K562 (cell line): ENCODE data around the gene COX6B1. TPM values are rescaled to one million over a fixed set of nuclear protein-coding genes. Genes with fewer than 3 reads are reported as not detected.

ENCODE experiments used
- ATF2 ChIP-seq: sonication (generic); formaldehyde crosslinking; IDR thresholded peaks from 2 replicates; pipeline ENCODE4 v1.8.1; 2022; ENCODE audit warnings: missing genetic modification reagents
- BHLHE40 ChIP-seq: IDR thresholded peaks from 2 replicates; pipeline ENCODE4 v1.6.1; 2011; ENCODE audit warnings: low read length, improper control_type of control experiment
- CCNT2 ChIP-seq: IDR thresholded peaks from 2 replicates; pipeline ENCODE4 v1.6.1; 2011; ENCODE audit warnings: borderline replicate concordance, low read depth, mild to moderate bottlenecking, moderate library complexity, mixed read lengths, low read length; ENCODE audit not compliant: insufficient read length; ENCODE audit errors: extremely low read depth
- CREB3 ChIP-seq: fragments of 450-650 bp; conservative IDR thresholded peaks from 2 replicates; pipeline ENCODE4 v1.6.1; 2016; ENCODE audit warnings: missing genetic modification characterization, low read depth, mild to moderate bottlenecking, missing compliant biosample characterization, moderate library complexity
- KAT2B ChIP-seq: IDR thresholded peaks from one replicate; pipeline ENCODE4 v1.6.1; 2012; ENCODE audit warnings: low read depth, mild to moderate bottlenecking, control low read depth, inconsistent platforms, low read length, moderate library complexity
- KLF16 ChIP-seq: IDR thresholded peaks from 2 replicates; pipeline ENCODE4 v1.6.1; 2016; ENCODE audit warnings: antibody characterized with exemption
- MTF1 ChIP-seq: fragments of 250-450 bp; sonication (Bioruptor Pico); IDR thresholded peaks from 2 replicates; pipeline ENCODE4 v1.9.0; 2021; ENCODE audit warnings: moderate library complexity, mild to moderate bottlenecking, inconsistent platforms, borderline replicate concordance
- MYNN ChIP-seq, 2 experiments: sonication (generic); formaldehyde crosslinking in 1 of 2; IDR thresholded peaks; 2 replicates each; pipeline versions ENCODE4 v1.5.0 to v1.6.1; 2016 to 2020; ENCODE audit warnings: antibody characterized with exemption in 1 of 2, missing genetic modification reagents in 1 of 2
- NONO ChIP-seq, 2 experiments: fragments of 200-400 bp in 1 of 2; fragments of 450-650 bp in 1 of 2; formaldehyde crosslinking in 1 of 2; IDR thresholded peaks; 2 replicates each; pipeline ENCODE4 v1.6.1; 2017; ENCODE audit warnings: low read depth in 2 of 2, mild to moderate bottlenecking in 2 of 2, moderate library complexity in 2 of 2, low read length in 1 of 2
- PPARD ChIP-seq: fragments of 250-450 bp; sonication (Bioruptor Pico); IDR thresholded peaks from 2 replicates; pipeline ENCODE4 v1.8.0; 2022; ENCODE audit warnings: inconsistent platforms, mild to moderate bottlenecking, moderate library complexity
- PYGO2 ChIP-seq: fragments of 450-650 bp; IDR thresholded peaks from 2 replicates; pipeline ENCODE4 v1.6.1; 2016; ENCODE audit warnings: mild to moderate bottlenecking, missing genetic modification characterization, moderate library complexity, missing compliant biosample characterization
- RB1 ChIP-seq: fragments of 450-650 bp; IDR thresholded peaks from 2 replicates; pipeline ENCODE4 v1.6.1; 2017; ENCODE audit warnings: low read depth, mild to moderate bottlenecking
- SNRNP70 ChIP-seq: fragments of 200-400 bp; formaldehyde crosslinking; optimal IDR thresholded peaks from 2 replicates; pipeline ENCODE3; 2017; ENCODE audit warnings: low read depth, low read length
- STAG1 ChIP-seq: sonication (generic); formaldehyde crosslinking; IDR thresholded peaks from 2 replicates; pipeline ENCODE4 v1.5.0; 2020; ENCODE audit warnings: missing genetic modification reagents, borderline replicate concordance
- ZC3H11A ChIP-seq: IDR thresholded peaks from 2 replicates; pipeline ENCODE4 v1.6.1; 2012; ENCODE audit warnings: low read depth, low read length, improper control_type of control experiment
- ZC3H4 ChIP-seq: sonication (generic); formaldehyde crosslinking; IDR thresholded peaks from 2 replicates; pipeline ENCODE4 v1.9.0; 2021; ENCODE audit warnings: missing genetic modification reagents, borderline replicate concordance
- ZNF121 ChIP-seq: sonication (generic); formaldehyde crosslinking; conservative IDR thresholded peaks from 2 replicates; pipeline ENCODE4 v1.8.0; 2022; ENCODE audit warnings: missing genetic modification reagents
- ZNF23 ChIP-seq: fragments of 250-450 bp; sonication (Bioruptor Pico); IDR thresholded peaks from 2 replicates; pipeline ENCODE4 v1.4.0; 2020; ENCODE audit warnings: mild to moderate bottlenecking
- ZNF232 ChIP-seq: sonication (generic); formaldehyde crosslinking; IDR thresholded peaks from 2 replicates; pipeline ENCODE4 v1.8.0; 2022; ENCODE audit warnings: mild to moderate bottlenecking, missing genetic modification reagents
- ZNF444 ChIP-seq: fragments of 250-450 bp; sonication (Bioruptor Pico); IDR thresholded peaks from 2 replicates; pipeline ENCODE4 v1.4.0; 2020; ENCODE audit warnings: mild to moderate bottlenecking, moderate library complexity
- ZNF583 ChIP-seq: fragments of 250-450 bp; sonication (Bioruptor Pico); IDR thresholded peaks from 2 replicates; pipeline ENCODE4 v1.4.0; 2020
- ZNF695 ChIP-seq: fragments of 450-650 bp; formaldehyde crosslinking; IDR thresholded peaks from 2 replicates; pipeline ENCODE4 v1.4.0; 2020; ENCODE audit warnings: mild to moderate bottlenecking, moderate library complexity
- ZNF717 ChIP-seq: fragments of 250-450 bp; sonication (Bioruptor Pico); IDR thresholded peaks from 2 replicates; pipeline ENCODE4 v1.5.0; 2021
- polyA plus RNA-seq, 8 experiments: library from polyadenylated mRNA; depleted of rRNA in 4 of 8; stranded (reverse) in 5 of 8; unstranded in 3 of 8; fragments of >200 nt; fragmentation: Nextera tagmentation in 2 of 8; fragmentation: Illumina TruSeq in 1 of 8; extraction: Ambion mirVana in 2 of 8; extraction: Trizol in 1 of 8; gene quantifications; 2 replicates each; pipeline versions ENCODE4 v1.2.1 to v1.2.3, GENCODE V29; 2011 to 2014; ENCODE audit warnings: inconsistent platforms in 1 of 8, missing spikeins in 1 of 8
- total RNA-seq, 7 experiments: library from RNA; depleted of rRNA in 6 of 7; stranded (reverse); fragments of >200 nt in 6 of 7; fragmentation: Illumina TruSeq in 2 of 7; extraction: Trizol in 2 of 7; gene quantifications; 2 replicates each; pipeline versions ENCODE4 v1.2.1 to v1.2.3, GENCODE V29; 2011 to 2021; ENCODE audit warnings: low replicate concordance in 1 of 7
- TF ChIP-seq, protein P1 (sequence below): IDR thresholded peaks from 3 replicates; pipeline ENCODE4 v1.6.1; 2011; ENCODE audit warnings: borderline replicate concordance, mild to moderate bottlenecking; ENCODE audit not compliant: insufficient read length, insufficient read depth
- TF ChIP-seq, protein P2 (sequence below): sonication (generic); formaldehyde crosslinking; IDR thresholded peaks from 2 replicates; pipeline ENCODE4 v1.8.1; 2023; ENCODE audit warnings: mild to moderate bottlenecking, missing genetic modification reagents

The COX6B1 gene
- total and polyA plus RNA-seq, 9 of the 15 experiments (the other 6 are each of a cell fraction or from before 2014, with no cell fraction given), result 777 to 2,393 (median 1,219) TPM

DNA sequence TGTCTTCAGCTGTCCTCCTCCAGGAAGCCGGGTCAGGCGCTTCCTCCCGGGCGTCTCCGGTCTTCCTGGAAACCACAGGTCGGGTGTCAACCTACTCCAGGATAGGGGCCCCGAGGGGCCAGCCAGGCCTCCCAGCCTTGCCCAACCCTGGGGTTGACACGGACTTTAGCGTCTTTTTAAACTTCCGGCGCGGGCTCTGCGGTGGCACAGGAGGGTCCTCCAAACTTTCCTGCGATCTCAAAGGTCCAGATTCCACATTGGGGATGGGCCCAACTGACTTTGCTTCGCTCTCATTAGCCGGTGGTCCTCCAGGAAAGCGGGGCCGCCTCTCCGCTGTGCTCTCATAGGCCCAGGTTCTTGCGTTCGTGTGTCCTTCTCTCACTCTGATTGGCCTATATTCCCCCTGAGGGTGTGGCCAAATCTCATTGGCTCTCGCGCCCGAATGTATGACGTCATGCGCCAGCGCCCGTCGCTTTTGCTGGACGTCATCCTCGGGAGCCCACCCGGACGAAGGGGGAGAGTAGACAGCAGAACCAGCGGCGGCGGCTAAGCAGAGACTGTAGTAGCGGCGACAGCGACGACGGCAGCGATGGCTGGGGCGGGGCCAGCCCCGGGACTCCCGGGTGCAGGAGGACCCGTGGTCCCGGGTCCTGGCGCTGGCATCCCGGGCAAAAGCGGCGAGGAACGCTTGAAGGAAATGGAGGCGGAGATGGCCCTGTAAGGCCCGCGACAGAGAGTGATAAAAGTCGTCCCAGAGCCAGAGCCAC, 19.4 kb upstream of the COX6B1 start, which contains the start of gene RBM42 (continued):
- TF ChIP-seq KAT2B (no peak), PYGO2 (tag) (no peak), ZC3H4 (CRISPR knock-in tag) (no peak), ZNF583 (no peak), ZNF444 (no peak), ATF2 (CRISPR knock-in tag) (peak; percentile 95), KLF16 (no peak), MTF1 (CRISPR knock-in tag) (no peak), ZC3H11A (no peak; the same call in 1 of the 2 replicates), NONO (IDR thresholded peaks at IDR 0.05; ENCODE audit: low read depth in 2 of 2, low read length in 1 of 2) (no peak), MYNN (IDR thresholded peaks at IDR 0.05) (no peak), MYNN (CRISPR knock-in tag; IDR thresholded peaks at IDR 0.05) (no peak), STAG1 (CRISPR knock-in tag) (no peak), ZNF717 (CRISPR knock-in tag) (no peak), SNRNP70 (no peak), CREB3 (tag) (no peak; the same call in 1 of the 2 replicates), PPARD (no peak), ZNF695 (CRISPR knock-in tag) (no peak), RB1 (peak; percentile 49), ZNF232 (CRISPR knock-in tag) (no peak), BHLHE40 (no peak), ZNF121 (CRISPR knock-in tag) (no peak), CCNT2 (no peak), ZNF23 (CRISPR knock-in tag) (no peak)
- TF ChIP-seq, protein P1, sequence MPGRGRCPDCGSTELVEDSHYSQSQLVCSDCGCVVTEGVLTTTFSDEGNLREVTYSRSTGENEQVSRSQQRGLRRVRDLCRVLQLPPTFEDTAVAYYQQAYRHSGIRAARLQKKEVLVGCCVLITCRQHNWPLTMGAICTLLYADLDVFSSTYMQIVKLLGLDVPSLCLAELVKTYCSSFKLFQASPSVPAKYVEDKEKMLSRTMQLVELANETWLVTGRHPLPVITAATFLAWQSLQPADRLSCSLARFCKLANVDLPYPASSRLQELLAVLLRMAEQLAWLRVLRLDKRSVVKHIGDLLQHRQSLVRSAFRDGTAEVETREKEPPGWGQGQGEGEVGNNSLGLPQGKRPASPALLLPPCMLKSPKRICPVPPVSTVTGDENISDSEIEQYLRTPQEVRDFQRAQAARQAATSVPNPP, result no peak
- TF ChIP-seq, protein P2, sequence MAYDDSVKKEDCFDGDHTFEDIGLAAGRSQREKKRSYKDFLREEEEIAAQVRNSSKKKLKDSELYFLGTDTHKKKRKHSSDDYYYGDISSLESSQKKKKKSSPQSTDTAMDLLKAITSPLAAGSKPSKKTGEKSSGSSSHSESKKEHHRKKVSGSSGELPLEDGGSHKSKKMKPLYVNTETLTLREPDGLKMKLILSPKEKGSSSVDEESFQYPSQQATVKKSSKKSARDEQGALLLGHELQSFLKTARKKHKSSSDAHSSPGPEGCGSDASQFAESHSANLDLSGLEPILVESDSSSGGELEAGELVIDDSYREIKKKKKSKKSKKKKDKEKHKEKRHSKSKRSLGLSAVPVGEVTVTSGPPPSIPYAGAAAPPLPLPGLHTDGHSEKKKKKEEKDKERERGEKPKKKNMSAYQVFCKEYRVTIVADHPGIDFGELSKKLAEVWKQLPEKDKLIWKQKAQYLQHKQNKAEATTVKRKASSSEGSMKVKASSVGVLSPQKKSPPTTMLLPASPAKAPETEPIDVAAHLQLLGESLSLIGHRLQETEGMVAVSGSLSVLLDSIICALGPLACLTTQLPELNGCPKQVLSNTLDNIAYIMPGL (CRISPR knock-in tag), result no peak
